ENCODE results near the gene TNS3. TPM values are rescaled to one million over a fixed set of nuclear protein-coding genes. Genes with fewer than 3 reads are reported as not detected.

TNS3 gene
- total RNA-seq, 1 donor from 2014 or later: 92.9 TPM

GRCh38 chr7:47327698-47328391 is 254.1 kb downstream of the TNS3 start:
- peaks cover 13% of the 10 kb centered on the region for H3K36me3 Mint-ChIP-seq (ENCODE audit: low read depth, unreplicated experiment)
- peak overlapping the region; percentile 84 for H3K4me3 Mint-ChIP-seq (ENCODE audit: unreplicated experiment)
- Histone ChIP-seq H3K27me3 (ENCODE audit: insufficient read depth, low read length) (no peaks in the 10 kb centered on the region), H3K9me3 (ENCODE audit: insufficient read depth, low read depth, low read length) (no peaks in the 10 kb centered on the region), H2AFZ (ENCODE audit: low read depth, low read length) (peak overlapping the region; percentile 38), H3K27ac (ENCODE audit: low read depth, low read length) (peak overlapping the region; percentile 75), H4K20me1 (ENCODE audit: insufficient read depth, low read length) (peaks cover 30% of the 10 kb centered on the region), H3K36me3 (ENCODE audit: insufficient read depth, low read length) (peaks cover 7% of the 10 kb centered on the region), H3K79me2 (ENCODE audit: insufficient read depth, low read length) (peaks cover 23% of the 10 kb centered on the region), H3K4me1 (ENCODE audit: insufficient read depth, low read length) (peaks cover 46% of the 10 kb centered on the region), H3K9ac (ENCODE audit: low read length) (peak overlapping the region; percentile 81), H3K4me3 (ENCODE audit: insufficient read depth, low read depth, low read length) (peak overlapping the region; percentile 57), H3K4me2 (ENCODE audit: low read length) (peak overlapping the region; percentile 91)
- peaks cover 56% of the 10 kb centered on the region for H3K4me1 Mint-ChIP-seq (ENCODE audit: low read depth, unreplicated experiment)
- H3K27ac Mint-ChIP-seq (ENCODE audit: unreplicated experiment): peak overlapping the region; percentile 98
- FAIRE-seq (no peak), DNase-seq (ENCODE audit: low read depth) (peak; percentile 79)
- TF ChIP-seq CTCF (IDR thresholded peaks at IDR 0.05; ENCODE audit: insufficient read depth, low read depth, low read length): no peak
- TF ChIP-seq EZH2 (IDR thresholded peaks at IDR 0.05; ENCODE audit: insufficient read depth, low read length): no peak
- H3K27me3 Mint-ChIP-seq (ENCODE audit: low read depth, unreplicated experiment): no peaks in the 10 kb centered on the region
- no peaks in the 10 kb centered on the region for H3K9me3 Mint-ChIP-seq (ENCODE audit: unreplicated experiment)

- H3K4me1 Mint-ChIP-seq (ENCODE audit: low read depth, unreplicated experiment): peaks cover 54% of the 10 kb centered on the region
- Histone ChIP-seq H3K4me3 (ENCODE audit: insufficient read depth, low read depth, low read length) (peak overlapping the region; percentile 57), H3K27me3 (ENCODE audit: insufficient read depth, low read length) (no peaks in the 10 kb centered on the region), H2AFZ (ENCODE audit: low read depth, low read length) (no peak overlapping the region), H3K9ac (ENCODE audit: low read length) (peak overlapping the region; percentile 81), H3K79me2 (ENCODE audit: insufficient read depth, low read length) (peaks cover 25% of the 10 kb centered on the region), H3K36me3 (ENCODE audit: insufficient read depth, low read length) (peaks cover 7% of the 10 kb centered on the region), H3K4me2 (ENCODE audit: low read length) (peak overlapping the region; percentile 91), H4K20me1 (ENCODE audit: insufficient read depth, low read length) (peaks cover 31% of the 10 kb centered on the region), H3K9me3 (ENCODE audit: insufficient read depth, low read depth, low read length) (no peaks in the 10 kb centered on the region), H3K4me1 (ENCODE audit: insufficient read depth, low read length) (peaks cover 48% of the 10 kb centered on the region), H3K27ac (ENCODE audit: low read depth, low read length) (peak overlapping the region; percentile 75)
- H3K36me3 Mint-ChIP-seq (ENCODE audit: low read depth, unreplicated experiment): peaks cover 10% of the 10 kb centered on the region
- H3K27me3 Mint-ChIP-seq (ENCODE audit: low read depth, unreplicated experiment): no peaks in the 10 kb centered on the region
- FAIRE-seq (no peak), DNase-seq (ENCODE audit: low read depth) (peak; percentile 47)
- H3K9me3 Mint-ChIP-seq (ENCODE audit: unreplicated experiment): no peaks in the 10 kb centered on the region
- H3K4me3 Mint-ChIP-seq (ENCODE audit: unreplicated experiment): peak overlapping the region; percentile 84
- TF ChIP-seq CTCF (IDR thresholded peaks at IDR 0.05; ENCODE audit: insufficient read depth, low read depth, low read length): no peak
- no peak for TF ChIP-seq EZH2 (IDR thresholded peaks at IDR 0.05; ENCODE audit: insufficient read depth, low read length)
- H3K27ac Mint-ChIP-seq (ENCODE audit: unreplicated experiment): peak overlapping the region; percentile 98
These were observed 254.6 kb downstream of the TNS3 start for GRCh38 chr7:47327346-47327697.

GRCh38 chr7:47326808-47327207 is 255.1 kb downstream of the TNS3 start:
- no peak for TF ChIP-seq CTCF (IDR thresholded peaks at IDR 0.05; ENCODE audit: insufficient read depth, low read depth, low read length)
- no peak for TF ChIP-seq EZH2 (IDR thresholded peaks at IDR 0.05; ENCODE audit: insufficient read depth, low read length)
- Histone ChIP-seq H3K9ac (ENCODE audit: low read length) (peak overlapping the region; percentile 81), H3K27ac (ENCODE audit: low read depth, low read length) (peak overlapping the region; percentile 75), H3K9me3 (ENCODE audit: insufficient read depth, low read depth, low read length) (no peaks in the 10 kb centered on the region), H3K4me2 (ENCODE audit: low read length) (peak overlapping the region; percentile 91), H4K20me1 (ENCODE audit: insufficient read depth, low read length) (peaks cover 31% of the 10 kb centered on the region), H3K4me3 (ENCODE audit: insufficient read depth, low read depth, low read length) (peak overlapping the region; percentile 57), H3K36me3 (ENCODE audit: insufficient read depth, low read length) (peaks cover 7% of the 10 kb centered on the region), H3K27me3 (ENCODE audit: insufficient read depth, low read length) (no peaks in the 10 kb centered on the region), H3K79me2 (ENCODE audit: insufficient read depth, low read length) (peaks cover 25% of the 10 kb centered on the region), H3K4me1 (ENCODE audit: insufficient read depth, low read length) (peaks cover 48% of the 10 kb centered on the region), H2AFZ (ENCODE audit: low read depth, low read length) (no peak overlapping the region)
- peaks cover 12% of the 10 kb centered on the region for H3K36me3 Mint-ChIP-seq (ENCODE audit: low read depth, unreplicated experiment)
- FAIRE-seq (no peak), DNase-seq (ENCODE audit: low read depth) (peak; percentile 62)
- H3K4me3 Mint-ChIP-seq (ENCODE audit: unreplicated experiment): peak overlapping the region; percentile 84
- no peaks in the 10 kb centered on the region for H3K9me3 Mint-ChIP-seq (ENCODE audit: unreplicated experiment)
- H3K27me3 Mint-ChIP-seq (ENCODE audit: low read depth, unreplicated experiment): no peaks in the 10 kb centered on the region
- peak overlapping the region; percentile 53 for H3K27ac Mint-ChIP-seq (ENCODE audit: unreplicated experiment)
- H3K4me1 Mint-ChIP-seq (ENCODE audit: low read depth, unreplicated experiment): peaks cover 53% of the 10 kb centered on the region
